Sigmoid colon (tissue), 7 donors: ENCODE data around the gene SLCO3A1. TPM values are rescaled to one million over a fixed set of nuclear protein-coding genes. Genes with fewer than 3 reads are reported as not detected.
A peak's percentile ranks its signal among the peaks of the same experiment; 100 is the strongest.

Experiments
- DNase-seq: peaks from one replicate; pipeline ENCODE4 v3.0.0-alpha.2; 2019
- H3K27ac ChIP-seq, 4 donors: fragments of 200-600 bp; sonication (generic); one replicate each; pipeline ENCODE4 v1.5.1; 2016 to 2019; ENCODE audit warnings: mild to moderate bottlenecking in 1 of 4
- H3K27me3 ChIP-seq, 3 donors: fragments of 200-600 bp; sonication (generic); one replicate each; pipeline ENCODE4 v1.5.1; 2019; ENCODE audit warnings: mild to moderate bottlenecking in 1 of 3
- H3K36me3 ChIP-seq, 4 donors: fragments of 200-600 bp; sonication (generic); one replicate each; pipeline ENCODE4 v1.5.1; 2016 to 2019
- H3K4me1 ChIP-seq, 4 donors: fragments of 200-600 bp; sonication (generic); one replicate each; pipeline ENCODE4 v1.5.1; 2017 to 2019
- H3K4me3 ChIP-seq, 4 donors: fragments of 200-600 bp; sonication (generic); one replicate each; pipeline ENCODE4 v1.5.1; 2017 to 2019; ENCODE audit warnings: mild to moderate bottlenecking in 2 of 4, moderate library complexity in 1 of 4
- H3K9me3 ChIP-seq, 4 donors: fragments of 200-600 bp in 3 of 4; sonication (generic) in 3 of 4; one replicate each; pipeline versions ENCODE4 v1.5.1 to v1.6.1; 2013 to 2019
- EP300 ChIP-seq, 4 donors: sonication (generic); formaldehyde crosslinking; IDR thresholded peaks; one replicate each; pipeline ENCODE4 v1.6.1; 2017; ENCODE audit warnings: antibody characterized with exemption in 4 of 4
- POLR2A ChIP-seq, 2 donors: fragments of 450-650 bp; IDR thresholded peaks; one replicate each; pipeline ENCODE4 v1.6.1; 2016; ENCODE audit warnings: antibody characterized with exemption in 2 of 2, mild to moderate bottlenecking in 2 of 2, moderate library complexity in 2 of 2
- POLR2AphosphoS5 ChIP-seq, 4 donors: sonication (generic); formaldehyde crosslinking; IDR thresholded peaks; one replicate each; pipeline ENCODE4 v1.6.1; 2017; ENCODE audit warnings: antibody characterized with exemption in 4 of 4
- WGBS, 2 donors: extraction: QIAGEN DNeasy Blood & Tissue Kit; methylation state at CpG; one replicate each; pipeline ENCODE4 v1.1.7; 2013; 5-methylcytosine and 5-hydroxymethylcytosine counted together
- intact Hi-C: fragments of 100-400 bp; cut with DNase I; formaldehyde crosslinking; loops from one replicate; pipeline ENCODE4 v1.15.1; 2023
- polyA plus RNA-seq, 3 donors: library from polyadenylated mRNA; stranded (reverse); fragments of 200-250 nt; gene quantifications; one replicate each; pipeline ENCODE4 v1.2.3, GENCODE V29; 2013
- total RNA-seq, 4 donors: library from RNA; depleted of rRNA; stranded (reverse); fragments of >200 nt; gene quantifications; one replicate each; pipeline ENCODE4 v1.1.0, GENCODE V29; 2016
- TF ChIP-seq, protein P1 (sequence below), 4 experiments: fragments of 450-650 bp in 3 of 4; fragments of 200-600 bp in 1 of 4; IDR thresholded peaks; one replicate each; pipeline ENCODE4 v1.5.1; 2016 to 2019; ENCODE audit warnings: antibody characterized with exemption in 4 of 4, mild to moderate bottlenecking in 3 of 4, moderate library complexity in 2 of 4
- donor health status: healthy with polysubstance abuse.
- donor health status: Bipolar disorder and iron deficiency.
- donor health status: healthy.

SLCO3A1 gene
- total and polyA plus RNA-seq, 7 donors: 1.4 to 10.5 (median 4.6) TPM

DNA sequence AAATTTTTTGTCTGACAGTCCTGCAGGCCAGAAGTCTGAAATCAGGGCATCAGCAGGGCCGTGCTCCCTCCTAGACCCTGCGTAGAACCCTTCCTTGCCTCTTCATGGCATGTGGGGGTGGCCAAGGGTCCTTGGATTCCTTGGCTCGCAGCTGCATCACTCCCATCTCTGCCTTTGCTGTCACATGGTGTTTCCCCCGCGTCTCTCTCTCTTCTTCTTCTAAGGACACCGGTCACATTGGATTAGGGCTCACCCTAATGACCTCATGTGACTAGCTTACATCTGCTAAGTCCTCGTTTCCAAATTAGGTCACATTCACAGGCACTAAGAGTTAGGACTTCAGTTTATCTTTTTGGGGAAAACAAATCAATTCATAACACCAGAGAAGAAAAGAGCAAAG, 12.0 kb downstream of the SLCO3A1 start:
- H3K4me1 ChIP-seq: peaks cover 0 to 15% (median 15%) of the 10 kb centered on the region in 4 donors
- peak overlapping the region in 2 of 4 donors; percentile 15 to 84 for H3K27ac ChIP-seq
- TF ChIP-seq, protein P1, sequence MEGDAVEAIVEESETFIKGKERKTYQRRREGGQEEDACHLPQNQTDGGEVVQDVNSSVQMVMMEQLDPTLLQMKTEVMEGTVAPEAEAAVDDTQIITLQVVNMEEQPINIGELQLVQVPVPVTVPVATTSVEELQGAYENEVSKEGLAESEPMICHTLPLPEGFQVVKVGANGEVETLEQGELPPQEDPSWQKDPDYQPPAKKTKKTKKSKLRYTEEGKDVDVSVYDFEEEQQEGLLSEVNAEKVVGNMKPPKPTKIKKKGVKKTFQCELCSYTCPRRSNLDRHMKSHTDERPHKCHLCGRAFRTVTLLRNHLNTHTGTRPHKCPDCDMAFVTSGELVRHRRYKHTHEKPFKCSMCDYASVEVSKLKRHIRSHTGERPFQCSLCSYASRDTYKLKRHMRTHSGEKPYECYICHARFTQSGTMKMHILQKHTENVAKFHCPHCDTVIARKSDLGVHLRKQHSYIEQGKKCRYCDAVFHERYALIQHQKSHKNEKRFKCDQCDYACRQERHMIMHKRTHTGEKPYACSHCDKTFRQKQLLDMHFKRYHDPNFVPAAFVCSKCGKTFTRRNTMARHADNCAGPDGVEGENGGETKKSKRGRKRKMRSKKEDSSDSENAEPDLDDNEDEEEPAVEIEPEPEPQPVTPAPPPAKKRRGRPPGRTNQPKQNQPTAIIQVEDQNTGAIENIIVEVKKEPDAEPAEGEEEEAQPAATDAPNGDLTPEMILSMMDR (IDR thresholded peaks at IDR 0.05): no peak
- TF ChIP-seq EP300 (IDR thresholded peaks at IDR 0.05) (no peak), POLR2AphosphoS5 (IDR thresholded peaks at IDR 0.05) (no peak), POLR2A (IDR thresholded peaks at IDR 0.05) (no peak)
- no peak for DNase-seq
- no peaks in the 10 kb centered on the region for H3K9me3 ChIP-seq
- intact Hi-C loops: no loop called here
- no peak overlapping the region for H3K4me3 ChIP-seq
- 82 to 85% methylated on average over 7 of the region's 7 CpGs for WGBS, 2 donors
- H3K36me3 ChIP-seq: no peaks in the 10 kb centered on the region
- H3K27me3 ChIP-seq: no peaks in the 10 kb centered on the region

DNA sequence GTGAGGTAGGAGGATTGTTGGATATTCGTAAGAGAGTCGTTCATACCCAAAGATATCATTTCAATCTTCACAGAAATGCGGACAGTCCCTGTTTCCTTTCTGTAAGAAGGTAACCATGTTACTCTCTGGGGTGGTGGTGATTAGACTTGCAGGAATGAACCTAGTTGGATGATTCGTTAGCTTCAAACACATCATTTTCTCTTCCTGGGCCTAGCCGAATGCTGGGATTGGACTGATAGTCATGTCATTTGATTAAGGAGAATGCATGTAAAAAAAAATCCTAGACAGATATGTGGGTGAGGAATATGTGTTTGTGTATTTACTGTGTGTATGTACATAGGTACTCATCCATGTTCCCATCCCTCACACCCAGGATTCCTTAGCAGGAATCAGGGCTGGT, 12.4 kb downstream of the SLCO3A1 start:
- intact Hi-C loops: no loop called here
- Histone ChIP-seq H3K4me1 (peaks cover 0 to 15% (median 15%) of the 10 kb centered on the region in 4 donors), H3K9me3 (no peaks in the 10 kb centered on the region), H3K36me3 (no peaks in the 10 kb centered on the region), H3K4me3 (no peak overlapping the region), H3K27me3 (no peaks in the 10 kb centered on the region), H3K27ac (peak overlapping the region in 3 of 4 donors; percentile 69 to 84 (median 73))
- TF ChIP-seq, protein P1 (IDR thresholded peaks at IDR 0.05): no peak
- TF ChIP-seq POLR2AphosphoS5 (IDR thresholded peaks at IDR 0.05) (no peak), EP300 (IDR thresholded peaks at IDR 0.05) (no peak), POLR2A (IDR thresholded peaks at IDR 0.05) (no peak)
- WGBS, 2 donors: 60 to 82% methylated on average over 5 of the region's 5 CpGs
- DNase-seq: no peak

DNA sequence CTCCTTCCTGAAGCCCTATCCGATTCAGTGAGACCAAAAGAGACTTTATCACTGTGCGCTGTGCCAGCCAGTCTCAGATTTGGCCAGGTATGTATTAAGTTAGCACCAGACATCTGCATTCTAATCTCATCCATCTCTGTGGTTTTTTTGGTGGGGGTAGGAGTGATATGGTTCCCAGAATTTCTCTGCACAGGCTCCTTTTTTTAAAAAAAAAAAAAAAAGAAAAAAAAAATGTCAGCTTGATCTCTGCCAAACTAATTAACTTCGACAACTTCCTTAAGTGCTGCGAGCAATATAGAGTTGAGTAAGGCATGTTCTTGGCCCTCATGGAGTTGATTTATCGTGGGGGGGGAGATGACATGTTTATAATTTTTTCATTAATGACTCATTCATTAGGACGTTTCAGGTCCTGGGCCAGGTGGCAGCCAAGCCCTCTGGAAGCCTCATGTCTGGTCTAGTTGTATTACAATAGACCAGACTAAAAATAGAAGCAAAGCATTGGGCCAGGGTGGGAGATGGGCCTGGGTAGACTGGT, 12.9 kb downstream of the SLCO3A1 start:
- Histone ChIP-seq H3K27ac (peak overlapping the region; percentile 20 to 84 (median 71)), H3K27me3 (no peaks in the 10 kb centered on the region), H3K4me3 (no peak overlapping the region), H3K4me1 (peaks cover 0 to 15% (median 15%) of the 10 kb centered on the region in 4 donors), H3K9me3 (no peaks in the 10 kb centered on the region), H3K36me3 (no peaks in the 10 kb centered on the region)
- TF ChIP-seq POLR2AphosphoS5 (IDR thresholded peaks at IDR 0.05): peak in 1 of 4 donors; percentile 21
- TF ChIP-seq, protein P1 (IDR thresholded peaks at IDR 0.05): no peak
- DNase-seq: no peak
- 24 to 46% methylated on average over 6 of the region's 6 CpGs for WGBS, 2 donors
- intact Hi-C loops: no loop called here

DNA sequence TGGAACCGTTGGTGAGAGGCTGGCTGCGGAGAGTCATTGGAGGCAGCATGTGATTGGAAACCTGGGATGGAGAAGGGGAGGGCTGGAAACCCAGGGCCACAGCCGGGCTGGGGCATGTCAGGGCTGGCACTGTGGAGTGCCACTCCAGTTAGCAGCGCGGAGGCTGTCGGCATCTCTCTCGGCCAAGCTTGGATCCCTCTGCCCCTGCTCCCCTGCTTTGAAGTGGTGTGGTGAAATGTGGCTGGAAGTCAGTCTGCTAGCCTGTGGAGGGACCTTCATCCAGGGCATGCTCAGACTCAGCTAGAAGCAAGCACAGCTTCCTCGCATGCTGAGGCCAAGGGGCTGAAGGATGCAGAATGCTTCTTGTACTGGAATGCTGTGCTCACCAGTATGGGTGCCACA, 13.5 kb downstream of the SLCO3A1 start:
- Histone ChIP-seq H3K36me3 (no peaks in the 10 kb centered on the region), H3K9me3 (no peaks in the 10 kb centered on the region), H3K27me3 (no peaks in the 10 kb centered on the region), H3K4me1 (peaks cover 0 to 15% (median 15%) of the 10 kb centered on the region in 4 donors), H3K4me3 (no peak overlapping the region), H3K27ac (peak overlapping the region; percentile 20 to 84 (median 71))
- TF ChIP-seq, protein P1 (IDR thresholded peaks at IDR 0.05): no peak
- TF ChIP-seq EP300 (IDR thresholded peaks at IDR 0.05) (no peak), POLR2A (IDR thresholded peaks at IDR 0.05) (no peak), POLR2AphosphoS5 (IDR thresholded peaks at IDR 0.05) (no peak)
- intact Hi-C loops: no loop called here
- WGBS, 2 donors: 79 to 84% methylated on average over 8 of the region's 8 CpGs
- no peak for DNase-seq

DNA sequence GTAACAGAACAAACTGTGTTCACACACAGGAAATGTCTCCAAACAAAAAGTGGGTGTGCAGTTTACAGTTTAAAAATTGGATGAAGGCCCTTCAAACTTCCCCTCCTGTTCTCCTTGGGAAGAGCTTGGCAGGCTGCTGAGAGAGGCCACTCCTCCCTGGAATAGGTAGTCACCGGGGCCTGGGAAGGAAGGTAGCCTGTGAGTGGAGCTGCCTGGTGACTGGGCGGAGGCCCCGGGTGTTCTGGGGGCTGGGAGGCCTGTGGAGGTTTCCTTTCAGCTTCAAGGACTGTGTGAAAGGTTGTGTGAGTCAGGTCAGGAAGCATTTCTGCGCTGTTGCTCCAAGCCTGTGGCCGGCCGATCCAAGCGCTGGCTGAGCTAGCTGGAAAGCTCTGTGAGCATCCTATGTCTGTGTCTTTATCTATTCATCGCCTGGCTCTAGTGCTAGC, 14.1 kb downstream of the SLCO3A1 start:
- intact Hi-C loops: no loop called here

More for the DNA sequence above, 14.1 kb downstream of the SLCO3A1 start:
- DNase-seq: peak; percentile 91
- Histone ChIP-seq H3K4me3 (no peak overlapping the region), H3K27me3 (no peaks in the 10 kb centered on the region), H3K4me1 (peaks cover 0 to 15% (median 15%) of the 10 kb centered on the region in 4 donors), H3K9me3 (no peaks in the 10 kb centered on the region), H3K27ac (peak overlapping the region; percentile 15 to 84 (median 71)), H3K36me3 (no peaks in the 10 kb centered on the region)
- 8 to 60% methylated on average over 8 of the region's 8 CpGs for WGBS, 2 donors
- TF ChIP-seq POLR2A (IDR thresholded peaks at IDR 0.05): no peak
- no peak for TF ChIP-seq EP300 (IDR thresholded peaks at IDR 0.05)
- peak in 3 of 4 donors; percentile 20 to 49 (median 22) for TF ChIP-seq POLR2AphosphoS5 (IDR thresholded peaks at IDR 0.05)
- TF ChIP-seq, protein P1 (IDR thresholded peaks at IDR 0.05): no peak
